Activated T-cell treated with anti-CD3 and anti-CD28 coated beads, Interleukin-2, amount 50 U/mL, for 4 hours (primary cell): ENCODE results near the gene FGF11. TPM values are rescaled to one million over a fixed set of nuclear protein-coding genes. Genes with fewer than 3 reads are reported as not detected.

Source experiments
- ATAC-seq, 2 donors: fragments of 200-7000 bp; cut with Tn5 transposase; one replicate each; pipeline ENCODE4 v1.10.0; 2021
- DNase-seq: peaks from one replicate; pipeline ENCODE4 v3.0.0-alpha.2; 2020
- H3K27me3 Mint-ChIP-seq: one replicate; pipeline ENCODE4 v1.8.0; 2021; ENCODE audit warnings: low read depth, mixed read lengths
- H3K36me3 Mint-ChIP-seq: one replicate; pipeline ENCODE4 v1.8.0; 2022; ENCODE audit warnings: mixed read lengths; ENCODE audit not compliant: insufficient read depth
- H3K4me1 Mint-ChIP-seq: one replicate; pipeline ENCODE4 v1.8.0; 2021; ENCODE audit warnings: low read depth, mixed read lengths
- H3K4me3 Mint-ChIP-seq: one replicate; pipeline ENCODE4 v1.8.0; 2021; ENCODE audit warnings: mild to moderate bottlenecking, moderate library complexity, mixed read lengths
- H3K9me3 Mint-ChIP-seq: one replicate; pipeline ENCODE4 v1.8.0; 2021; ENCODE audit warnings: mixed read lengths
- total RNA-seq, 3 donors: library from RNA; stranded (reverse); gene quantifications; one replicate each; pipeline ENCODE4 v1.2.1, GENCODE V29; 2021

FGF11 gene
- total RNA-seq, 3 donors from 2014 or later: 0.19 to 0.32 (median 0.28) TPM

- H3K4me1 Mint-ChIP-seq: peaks cover 26% of the 10 kb centered on the region
- H3K9me3 Mint-ChIP-seq: no peaks in the 10 kb centered on the region
- no peak for DNase-seq
- H3K36me3 Mint-ChIP-seq: peaks cover 3% of the 10 kb centered on the region
- ATAC-seq: peak; percentile 16 to 18
- H3K27me3 Mint-ChIP-seq: peaks cover 67% of the 10 kb centered on the region
- H3K4me3 Mint-ChIP-seq: peak within 1 kb of the TSS; percentile 72
Measured at GRCh38 chr17:7444682-7445618, 5.6 kb downstream of the FGF11 start, which contains the start of gene CHRNB1. Gene CHRNB1, plus strand, starts transcription at chr17:7445061. Its CDS starts 67 bp downstream, at chr17:7445128.

GRCh38 chr17:7445619-7445968, 6.3 kb downstream of the FGF11 start:
- peaks cover 60% of the 10 kb centered on the region for H3K27me3 Mint-ChIP-seq
- peak overlapping the region; percentile 72 for H3K4me3 Mint-ChIP-seq
- no peaks in the 10 kb centered on the region for H3K9me3 Mint-ChIP-seq
- ATAC-seq: peak; percentile 83
- peaks cover 20% of the 10 kb centered on the region for H3K4me1 Mint-ChIP-seq
- DNase-seq: no peak
- H3K36me3 Mint-ChIP-seq: peaks cover 3% of the 10 kb centered on the region

- Mint-ChIP-seq H3K36me3 (peaks cover 3% of the 10 kb centered on the region), H3K9me3 (no peaks in the 10 kb centered on the region), H3K27me3 (peaks cover 35% of the 10 kb centered on the region), H3K4me1 (peaks cover 17% of the 10 kb centered on the region), H3K4me3 (no peak overlapping the region)
- no peak for ATAC-seq
- DNase-seq: no peak
Measured at GRCh38 chr17:7448461-7448860, 9.1 kb downstream of the FGF11 start.

- DNase-seq (no peak), ATAC-seq (no peak)
- H3K36me3 Mint-ChIP-seq: peaks cover 4% of the 10 kb centered on the region
- H3K9me3 Mint-ChIP-seq: no peaks in the 10 kb centered on the region
- H3K4me3 Mint-ChIP-seq: no peak overlapping the region
- peaks cover 11% of the 10 kb centered on the region for H3K4me1 Mint-ChIP-seq
- no peaks in the 10 kb centered on the region for H3K27me3 Mint-ChIP-seq
Measured at GRCh38 chr17:7459961-7460545, 20.7 kb downstream of the FGF11 start.

- no peak for ATAC-seq
- Mint-ChIP-seq H3K9me3 (no peaks in the 10 kb centered on the region), H3K4me1 (peaks cover 6% of the 10 kb centered on the region), H3K4me3 (no peak overlapping the region), H3K36me3 (peaks cover 4% of the 10 kb centered on the region), H3K27me3 (no peaks in the 10 kb centered on the region)
- DNase-seq: no peak
Measured at GRCh38 chr17:7460850-7461660, 21.7 kb downstream of the FGF11 start.

DNA sequence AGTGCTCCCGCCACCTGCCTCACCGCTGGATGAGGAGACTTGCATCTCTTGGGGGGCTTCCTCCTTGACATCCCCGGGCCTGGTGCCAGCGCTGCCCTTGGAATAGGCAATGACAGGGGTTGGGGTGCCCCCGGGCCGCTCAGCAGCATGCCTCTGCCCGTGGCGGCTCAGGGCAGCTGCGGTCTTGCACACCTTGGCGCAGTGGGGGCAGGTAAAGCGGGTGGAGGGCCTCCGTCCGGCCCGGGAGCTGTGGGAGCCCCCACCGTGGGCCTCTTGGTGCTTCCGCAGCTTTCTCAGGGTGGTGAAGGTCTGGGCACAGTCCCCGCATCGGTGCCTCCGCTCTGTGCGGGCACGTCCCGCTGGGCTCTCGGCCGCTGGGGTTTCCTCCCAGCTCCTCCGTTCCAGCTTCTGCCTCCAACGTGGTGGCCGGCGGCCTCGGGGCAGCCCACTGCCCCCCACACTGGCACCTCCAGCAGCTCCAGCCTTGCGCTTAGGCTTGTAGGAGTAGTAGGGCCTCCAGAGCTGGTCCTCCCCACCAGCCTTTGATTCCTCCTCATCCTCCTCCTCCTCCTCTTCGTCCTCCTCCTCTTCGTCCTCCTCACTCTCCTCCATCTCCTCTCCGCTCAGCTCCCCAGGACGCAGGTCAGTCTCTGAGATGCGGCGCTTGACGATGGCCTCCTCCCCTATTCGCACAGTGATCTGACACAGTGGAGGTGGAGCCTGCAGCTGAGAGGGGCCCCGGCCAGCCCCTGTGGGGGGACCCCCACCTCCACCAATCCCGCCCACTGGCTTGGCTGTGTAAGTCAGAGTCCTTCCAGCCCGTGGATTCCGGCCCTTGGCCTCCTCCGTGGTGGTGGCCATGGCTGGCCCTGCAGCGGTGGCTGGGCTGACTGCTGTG, 23.4 kb downstream of the FGF11 start:
- H3K27me3 Mint-ChIP-seq: no peaks in the 10 kb centered on the region
- H3K4me1 Mint-ChIP-seq: peaks cover 3% of the 10 kb centered on the region
- no peak for ATAC-seq
- DNase-seq: no peak
- H3K36me3 Mint-ChIP-seq: peaks cover 4% of the 10 kb centered on the region
- H3K4me3 Mint-ChIP-seq: no peak overlapping the region
- no peaks in the 10 kb centered on the region for H3K9me3 Mint-ChIP-seq

DNA sequence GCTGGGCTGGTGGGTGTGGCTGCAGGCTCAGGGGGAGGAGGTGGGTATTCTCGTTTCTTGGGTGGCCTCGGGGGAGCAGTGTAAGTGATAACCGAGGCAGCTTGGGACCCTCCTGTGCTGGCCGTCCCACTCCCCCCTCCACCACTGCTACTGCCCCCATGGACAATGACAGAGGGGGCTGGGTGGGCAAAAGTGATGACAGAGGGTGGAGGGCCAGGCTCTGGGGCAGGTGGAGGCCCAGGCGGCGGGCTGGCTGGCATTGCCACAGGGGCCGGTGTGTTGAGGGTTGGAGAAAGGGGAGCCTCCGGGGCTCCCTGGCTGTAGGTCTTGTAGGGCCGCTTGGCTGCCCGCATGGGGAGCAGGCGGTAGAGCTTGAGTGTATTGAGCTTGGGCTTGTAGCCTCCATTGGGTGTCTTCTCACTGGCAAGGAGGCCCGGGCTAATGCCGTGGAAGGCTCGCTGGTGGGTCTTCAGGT, 24.1 kb downstream of the FGF11 start:
- no peak for DNase-seq
- Mint-ChIP-seq H3K4me1 (peaks cover 6% of the 10 kb centered on the region), H3K27me3 (no peaks in the 10 kb centered on the region), H3K4me3 (no peak overlapping the region), H3K36me3 (peaks cover 4% of the 10 kb centered on the region), H3K9me3 (no peaks in the 10 kb centered on the region)
- no peak for ATAC-seq

- DNase-seq (no peak), ATAC-seq (no peak)
- Mint-ChIP-seq H3K9me3 (no peaks in the 10 kb centered on the region), H3K27me3 (no peaks in the 10 kb centered on the region), H3K36me3 (peaks cover 4% of the 10 kb centered on the region), H3K4me3 (no peak overlapping the region), H3K4me1 (peaks cover 10% of the 10 kb centered on the region)
Measured at GRCh38 chr17:7464081-7464480, 24.8 kb downstream of the FGF11 start.

- H3K9me3 Mint-ChIP-seq: no peaks in the 10 kb centered on the region
- H3K27me3 Mint-ChIP-seq: no peaks in the 10 kb centered on the region
- H3K36me3 Mint-ChIP-seq: peaks cover 4% of the 10 kb centered on the region
- DNase-seq (no peak), ATAC-seq (no peak)
- H3K4me1 Mint-ChIP-seq: peaks cover 10% of the 10 kb centered on the region
- no peak overlapping the region for H3K4me3 Mint-ChIP-seq
Measured at GRCh38 chr17:7465597-7466275, 26.4 kb downstream of the FGF11 start.

- Mint-ChIP-seq H3K36me3 (peaks cover under 1% of the 10 kb centered on the region), H3K9me3 (no peaks in the 10 kb centered on the region), H3K4me1 (peaks cover 11% of the 10 kb centered on the region), H3K27me3 (no peaks in the 10 kb centered on the region), H3K4me3 (no peak overlapping the region)
- ATAC-seq (no peak), DNase-seq (no peak)
Measured at GRCh38 chr17:7466318-7466638, 27.0 kb downstream of the FGF11 start.

GRCh38 chr17:7466639-7467341, 27.5 kb downstream of the FGF11 start:
- H3K4me3 Mint-ChIP-seq: no peak overlapping the region
- H3K4me1 Mint-ChIP-seq: peaks cover 17% of the 10 kb centered on the region
- no peaks in the 10 kb centered on the region for H3K27me3 Mint-ChIP-seq
- no peaks in the 10 kb centered on the region for H3K9me3 Mint-ChIP-seq
- DNase-seq (no peak), ATAC-seq (no peak)
- H3K36me3 Mint-ChIP-seq: no peaks in the 10 kb centered on the region

DNA sequence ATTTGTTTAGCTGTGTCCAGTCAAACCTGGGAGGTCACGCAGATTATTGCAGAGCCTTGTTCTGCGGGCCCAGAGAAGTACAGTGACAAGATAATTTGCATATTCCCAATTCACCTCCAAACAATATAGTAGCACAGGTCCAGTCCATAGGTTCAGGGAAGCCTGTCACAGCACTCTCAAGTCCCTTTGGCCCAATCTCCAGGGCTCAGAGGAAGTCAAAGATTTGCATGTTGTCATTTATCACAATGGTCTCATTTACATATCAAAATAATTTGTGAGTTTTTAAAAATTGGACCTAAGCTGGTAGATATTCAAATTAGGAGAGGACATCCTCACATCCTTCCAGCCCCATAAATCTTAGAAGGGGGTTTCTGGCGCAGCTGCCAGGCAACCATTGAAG, 28.2 kb downstream of the FGF11 start:
- Mint-ChIP-seq H3K9me3 (no peaks in the 10 kb centered on the region), H3K4me3 (no peak overlapping the region), H3K4me1 (peaks cover 20% of the 10 kb centered on the region), H3K36me3 (no peaks in the 10 kb centered on the region), H3K27me3 (no peaks in the 10 kb centered on the region)
- ATAC-seq: no peak
- DNase-seq: no peak

GRCh38 chr17:7468290-7468689, 29.0 kb downstream of the FGF11 start:
- Mint-ChIP-seq H3K27me3 (no peaks in the 10 kb centered on the region), H3K9me3 (no peaks in the 10 kb centered on the region), H3K36me3 (no peaks in the 10 kb centered on the region), H3K4me3 (no peak overlapping the region), H3K4me1 (peaks cover 20% of the 10 kb centered on the region)
- DNase-seq (no peak), ATAC-seq (no peak)
